ENCODE data around the gene CFAP74.

Gene CFAP74

DNA sequence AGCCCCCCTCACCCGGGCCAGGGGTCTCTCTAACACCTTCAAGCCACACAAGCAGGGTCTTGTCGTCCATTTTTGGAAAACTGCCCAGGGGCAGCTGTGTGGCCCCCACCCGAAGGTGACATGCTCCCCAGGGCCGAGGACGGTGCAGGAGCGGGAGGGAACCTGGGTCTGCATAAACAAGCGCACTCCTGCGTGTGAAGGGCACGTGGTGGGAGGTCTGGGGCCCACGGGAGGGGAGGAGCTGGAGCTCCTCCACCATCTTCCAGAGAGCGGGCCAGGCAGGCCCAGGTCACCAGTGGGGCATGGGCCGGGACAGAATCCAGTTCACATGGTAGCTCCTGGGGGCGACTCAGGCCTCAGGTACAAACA lies 16.5 kb downstream of the CFAP74 start:
- H3K9ac ChIP-seq (ENCODE audit: low read depth, low read length): no peak overlapping the region
- H3K27ac ChIP-seq (ENCODE audit: low read length): no peak overlapping the region
- no peak overlapping the region for H3K4me2 ChIP-seq (ENCODE audit: insufficient read depth, low read length)
- ATAC-seq (ENCODE audit: insufficient read depth, low read depth) (no peak), DNase-seq (no peak)
- H3K9me3 ChIP-seq (ENCODE audit: insufficient read depth, low read length, severe bottlenecking): no peaks in the 10 kb centered on the region
- H3K79me2 ChIP-seq (ENCODE audit: insufficient read depth, low read length): no peaks in the 10 kb centered on the region
- H3K4me3 ChIP-seq (ENCODE audit: low read depth in 1 of 2, low read length in 2 of 2): no peak overlapping the region
- no peaks in the 10 kb centered on the region for H3K36me3 ChIP-seq (ENCODE audit: insufficient read depth, low read length)
- no peak overlapping the region for H2AFZ ChIP-seq (ENCODE audit: low read depth, low read length)
- no peaks in the 10 kb centered on the region for H3K27me3 ChIP-seq (ENCODE audit: insufficient read depth, low read length, poor library complexity)
- no peaks in the 10 kb centered on the region for H3K4me1 ChIP-seq (ENCODE audit: insufficient read depth, low read length)
- no peak for TF ChIP-seq EZH2 (IDR thresholded peaks at IDR 0.05; ENCODE audit: borderline replicate concordance, low read depth, low read length, severe bottlenecking)
- TF ChIP-seq, protein P1, sequence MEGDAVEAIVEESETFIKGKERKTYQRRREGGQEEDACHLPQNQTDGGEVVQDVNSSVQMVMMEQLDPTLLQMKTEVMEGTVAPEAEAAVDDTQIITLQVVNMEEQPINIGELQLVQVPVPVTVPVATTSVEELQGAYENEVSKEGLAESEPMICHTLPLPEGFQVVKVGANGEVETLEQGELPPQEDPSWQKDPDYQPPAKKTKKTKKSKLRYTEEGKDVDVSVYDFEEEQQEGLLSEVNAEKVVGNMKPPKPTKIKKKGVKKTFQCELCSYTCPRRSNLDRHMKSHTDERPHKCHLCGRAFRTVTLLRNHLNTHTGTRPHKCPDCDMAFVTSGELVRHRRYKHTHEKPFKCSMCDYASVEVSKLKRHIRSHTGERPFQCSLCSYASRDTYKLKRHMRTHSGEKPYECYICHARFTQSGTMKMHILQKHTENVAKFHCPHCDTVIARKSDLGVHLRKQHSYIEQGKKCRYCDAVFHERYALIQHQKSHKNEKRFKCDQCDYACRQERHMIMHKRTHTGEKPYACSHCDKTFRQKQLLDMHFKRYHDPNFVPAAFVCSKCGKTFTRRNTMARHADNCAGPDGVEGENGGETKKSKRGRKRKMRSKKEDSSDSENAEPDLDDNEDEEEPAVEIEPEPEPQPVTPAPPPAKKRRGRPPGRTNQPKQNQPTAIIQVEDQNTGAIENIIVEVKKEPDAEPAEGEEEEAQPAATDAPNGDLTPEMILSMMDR (IDR thresholded peaks at IDR 0.05; ENCODE audit: borderline replicate concordance, extremely low read depth, low read length, poor library complexity, severe bottlenecking): no peak
- H4K20me1 ChIP-seq (ENCODE audit: insufficient read depth, low read length): no peaks in the 10 kb centered on the region

DNA sequence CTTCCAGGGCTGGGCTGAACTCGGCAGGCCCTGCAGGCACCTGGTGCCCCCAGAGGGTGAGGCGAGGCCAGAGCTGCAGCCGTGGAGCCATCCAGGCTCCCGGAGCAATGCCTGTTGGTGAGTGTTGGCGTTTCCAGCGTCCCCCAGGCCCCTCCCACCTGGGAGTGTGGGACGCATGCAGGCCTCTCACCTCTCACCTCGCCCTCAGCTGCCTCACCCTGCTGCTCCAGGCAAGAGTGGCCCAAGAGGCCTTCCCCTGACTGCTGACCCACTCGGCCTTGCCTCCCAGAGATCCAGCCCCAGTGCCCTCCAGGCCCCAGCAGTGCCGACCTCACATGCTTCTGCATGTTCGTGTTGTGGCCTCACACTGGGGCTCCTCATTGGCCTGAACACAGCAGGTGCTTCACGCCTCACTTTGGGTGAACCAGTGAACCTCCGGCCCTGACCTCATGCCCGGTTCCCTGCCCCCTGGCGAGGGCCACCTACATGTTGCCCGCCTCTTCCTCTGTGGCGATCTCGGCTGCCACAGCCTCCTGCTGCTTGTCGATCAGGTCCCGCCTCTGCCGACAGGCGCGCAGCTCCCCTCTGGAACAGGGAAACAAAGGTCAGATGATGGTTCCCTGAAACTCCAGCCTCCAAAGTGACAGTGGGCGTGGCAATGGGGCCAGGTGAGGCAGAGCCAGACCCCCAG lies 17.0 kb downstream of the CFAP74 start:
- no peak overlapping the region for H3K4me3 ChIP-seq (ENCODE audit: low read depth in 1 of 2, low read length in 2 of 2)
- H3K27me3 ChIP-seq (ENCODE audit: insufficient read depth, low read length, poor library complexity): no peaks in the 10 kb centered on the region
- H3K27ac ChIP-seq (ENCODE audit: low read length): no peak overlapping the region
- no peaks in the 10 kb centered on the region for H3K36me3 ChIP-seq (ENCODE audit: insufficient read depth, low read length)
- H3K9ac ChIP-seq (ENCODE audit: low read depth, low read length): no peak overlapping the region
- H3K79me2 ChIP-seq (ENCODE audit: insufficient read depth, low read length): no peaks in the 10 kb centered on the region
- no peaks in the 10 kb centered on the region for H4K20me1 ChIP-seq (ENCODE audit: insufficient read depth, low read length)
- H2AFZ ChIP-seq (ENCODE audit: low read depth, low read length): no peak overlapping the region
- H3K9me3 ChIP-seq (ENCODE audit: insufficient read depth, low read length, severe bottlenecking): no peaks in the 10 kb centered on the region
- DNase-seq (no peak), ATAC-seq (ENCODE audit: insufficient read depth, low read depth) (no peak)
- no peak overlapping the region for H3K4me2 ChIP-seq (ENCODE audit: insufficient read depth, low read length)
- no peaks in the 10 kb centered on the region for H3K4me1 ChIP-seq (ENCODE audit: insufficient read depth, low read length)
- TF ChIP-seq, protein P1 (IDR thresholded peaks at IDR 0.05; ENCODE audit: borderline replicate concordance, extremely low read depth, low read length, poor library complexity, severe bottlenecking): no peak
- no peak for TF ChIP-seq EZH2 (IDR thresholded peaks at IDR 0.05; ENCODE audit: borderline replicate concordance, low read depth, low read length, severe bottlenecking)

DNA sequence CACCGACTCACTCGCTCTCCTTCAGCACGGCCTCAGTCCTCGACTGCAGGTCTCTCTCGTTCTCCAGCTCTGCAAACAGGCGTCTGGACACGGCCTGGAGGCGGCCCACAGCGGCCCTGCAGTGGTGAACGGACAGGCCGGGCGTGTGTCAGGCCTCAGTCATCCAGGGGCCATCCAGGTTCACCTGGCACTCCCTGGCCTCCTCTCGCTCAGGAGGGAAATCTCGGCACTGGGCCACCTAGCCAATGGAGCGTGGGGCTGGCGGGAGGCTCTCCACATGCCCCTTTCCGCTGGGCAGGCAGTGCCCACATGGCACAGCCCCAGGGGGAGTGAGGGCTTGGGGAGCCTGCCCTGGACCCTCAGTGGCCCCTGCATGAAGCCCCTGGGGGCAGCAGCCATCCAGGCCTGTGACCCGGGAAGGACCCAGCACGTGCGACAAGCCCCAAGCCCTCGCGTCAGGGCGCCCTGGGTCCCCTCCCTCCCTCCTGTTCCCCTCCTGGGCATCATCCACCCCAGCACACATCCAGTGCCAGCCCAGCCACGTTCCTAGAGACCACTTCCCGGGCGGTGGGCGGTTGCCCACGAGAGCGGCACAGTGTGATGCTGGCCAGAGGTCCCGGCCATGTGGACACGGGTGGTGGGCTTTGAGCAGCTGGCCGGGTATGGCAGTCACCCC lies 18.1 kb downstream of the CFAP74 start:
- Histone ChIP-seq H3K4me2 (ENCODE audit: insufficient read depth, low read length) (no peak overlapping the region), H4K20me1 (ENCODE audit: insufficient read depth, low read length) (no peaks in the 10 kb centered on the region), H3K79me2 (ENCODE audit: insufficient read depth, low read length) (no peaks in the 10 kb centered on the region), H3K4me3 (ENCODE audit: low read depth in 1 of 2, low read length in 2 of 2) (no peak overlapping the region), H3K36me3 (ENCODE audit: insufficient read depth, low read length) (no peaks in the 10 kb centered on the region), H3K9ac (ENCODE audit: low read depth, low read length) (no peak overlapping the region), H3K27me3 (ENCODE audit: insufficient read depth, low read length, poor library complexity) (no peaks in the 10 kb centered on the region), H3K27ac (ENCODE audit: low read length) (no peak overlapping the region), H3K9me3 (ENCODE audit: insufficient read depth, low read length, severe bottlenecking) (peaks cover 3% of the 10 kb centered on the region), H3K4me1 (ENCODE audit: insufficient read depth, low read length) (no peaks in the 10 kb centered on the region), H2AFZ (ENCODE audit: low read depth, low read length) (no peak overlapping the region)
- no peak for DNase-seq
- TF ChIP-seq EZH2 (IDR thresholded peaks at IDR 0.05; ENCODE audit: borderline replicate concordance, low read depth, low read length, severe bottlenecking): no peak
- TF ChIP-seq, protein P1 (IDR thresholded peaks at IDR 0.05; ENCODE audit: borderline replicate concordance, extremely low read depth, low read length, poor library complexity, severe bottlenecking): no peak
- ATAC-seq (ENCODE audit: insufficient read depth, low read depth): no peak

Data from DND-41 (cell line).